Loucy (cell line): ENCODE data around the gene ZIM2.

ENCODE experiments used
- H2AFZ ChIP-seq: fragments of 200-600 bp; sonication (generic); 2 replicates; pipeline ENCODE4 v1.6.0; 2016; ENCODE audit warnings: antibody characterized with exemption, mild to moderate bottlenecking, low read length, moderate library complexity
- H3F3A ChIP-seq: fragments of 200-600 bp; 2 replicates; pipeline ENCODE4 v1.6.0; 2016; ENCODE audit warnings: antibody characterized with exemption, low read depth, mild to moderate bottlenecking
- H3K27me3 ChIP-seq: fragments of 200-600 bp; sonication (generic); 2 replicates; pipeline ENCODE4 v1.6.1; 2014; ENCODE audit warnings: low read length, mild to moderate bottlenecking; ENCODE audit not compliant: insufficient read depth, poor library complexity, severe bottlenecking
- H3K36me3 ChIP-seq: fragments of 200-600 bp; sonication (generic); 2 replicates; pipeline ENCODE4 v1.6.1; 2016; ENCODE audit warnings: low read length; ENCODE audit not compliant: insufficient read depth
- H3K4me1 ChIP-seq: fragments of 200-600 bp; sonication (generic); 2 replicates; pipeline ENCODE4 v1.5.1; 2014; ENCODE audit warnings: low read length, mild to moderate bottlenecking; ENCODE audit not compliant: insufficient read depth, poor library complexity, severe bottlenecking
- H3K4me2 ChIP-seq: fragments of 200-600 bp; sonication (generic); 2 replicates; pipeline ENCODE4 v1.6.0; 2014; ENCODE audit warnings: antibody characterized with exemption, low read length, low read depth, mild to moderate bottlenecking; ENCODE audit not compliant: poor library complexity, severe bottlenecking
- H3K4me3 ChIP-seq: fragments of 200-600 bp; sonication (generic); 2 replicates; pipeline ENCODE4 v1.5.1; 2014; ENCODE audit warnings: low read length, mild to moderate bottlenecking, mixed read lengths; ENCODE audit not compliant: poor library complexity, severe bottlenecking
- H3K79me2 ChIP-seq: fragments of 200-600 bp; sonication (generic); 2 replicates; pipeline ENCODE4 v1.6.1; 2014; ENCODE audit warnings: low read length; ENCODE audit not compliant: insufficient read depth
- H3K9ac ChIP-seq: fragments of 200-600 bp; sonication (generic); 2 replicates; pipeline ENCODE4 v1.6.0; 2014; ENCODE audit warnings: mild to moderate bottlenecking, low read depth, low read length, moderate library complexity; ENCODE audit not compliant: poor library complexity, severe bottlenecking
- H3K9me2 ChIP-seq: fragments of 200-600 bp; sonication (generic); replicated peaks from 2 replicates; pipeline ENCODE4 v1.6.1; 2016; ENCODE audit warnings: low read depth, low read length, mixed read lengths
- H3K9me3 ChIP-seq: fragments of 200-600 bp; sonication (generic); 2 replicates; pipeline ENCODE4 v1.6.1; 2014; ENCODE audit warnings: mild to moderate bottlenecking, antibody characterized with exemption, low read length, low read depth; ENCODE audit not compliant: insufficient read depth
- H4K20me1 ChIP-seq: fragments of 200-600 bp; sonication (generic); 2 replicates; pipeline ENCODE4 v1.6.0; 2014; ENCODE audit warnings: antibody characterized with exemption, low read length, mild to moderate bottlenecking; ENCODE audit not compliant: insufficient read depth, poor library complexity, severe bottlenecking
- CTCF ChIP-seq: fragments of 200-600 bp; sonication (generic); conservative IDR thresholded peaks from 2 replicates; pipeline ENCODE4 v1.5.1; 2014; ENCODE audit warnings: mild to moderate bottlenecking, antibody characterized with exemption, low read length
- EZH2phosphoT487 ChIP-seq: fragments of 200-600 bp; IDR thresholded peaks from 2 replicates; pipeline ENCODE4 v1.6.1; 2018; ENCODE audit warnings: antibody characterized with exemption, mild to moderate bottlenecking, moderate library complexity, borderline replicate concordance

ZIM2 gene

GRCh38 chr19:56732976-56733375 is 107.5 kb downstream of the ZIM2 start:
- no peaks in the 10 kb centered on the region; the same call in 1 of the 2 replicates for H3K9me3 ChIP-seq
- no peaks in the 10 kb centered on the region for H3K79me2 ChIP-seq
- H2AFZ ChIP-seq: no peak overlapping the region

GRCh38 chr19:56727677-56728076 is 112.8 kb downstream of the ZIM2 start:
- Histone ChIP-seq H3K4me1 (no peaks in the 10 kb centered on the region), H3K79me2 (no peaks in the 10 kb centered on the region), H3K9ac (no peak overlapping the region), H3F3A (no peaks in the 10 kb centered on the region), H3K9me3 (no peaks in the 10 kb centered on the region; the same call in 1 of the 2 replicates), H3K27me3 (no peaks in the 10 kb centered on the region), H3K4me2 (no peak overlapping the region), H2AFZ (no peak overlapping the region), H4K20me1 (no peaks in the 10 kb centered on the region), H3K36me3 (no peaks in the 10 kb centered on the region), H3K4me3 (no peak overlapping the region), H3K9me2 (no peaks in the 10 kb centered on the region)
- TF ChIP-seq CTCF: no peak
- no peak for TF ChIP-seq EZH2phosphoT487

More at GRCh38 chr19:56732976-56733375, 107.5 kb downstream of the ZIM2 start:
- Histone ChIP-seq H3F3A (no peaks in the 10 kb centered on the region), H3K4me2 (no peak overlapping the region), H3K4me3 (no peak overlapping the region), H3K4me1 (no peaks in the 10 kb centered on the region), H3K9me2 (no peaks in the 10 kb centered on the region), H3K36me3 (no peaks in the 10 kb centered on the region), H3K27me3 (no peaks in the 10 kb centered on the region), H4K20me1 (no peaks in the 10 kb centered on the region), H3K9ac (no peak overlapping the region)
- TF ChIP-seq CTCF: no peak
- TF ChIP-seq EZH2phosphoT487: no peak

GRCh38 chr19:56725829-56726424 is 114.6 kb downstream of the ZIM2 start:
- Histone ChIP-seq H3K4me1 (no peaks in the 10 kb centered on the region), H3K79me2 (no peaks in the 10 kb centered on the region), H3K9ac (no peak overlapping the region), H3K27me3 (no peaks in the 10 kb centered on the region), H3K4me2 (no peak overlapping the region), H4K20me1 (no peaks in the 10 kb centered on the region), H3K36me3 (no peaks in the 10 kb centered on the region), H3K4me3 (no peak overlapping the region), H3F3A (no peaks in the 10 kb centered on the region), H2AFZ (no peak overlapping the region), H3K9me3 (no peaks in the 10 kb centered on the region; the same call in 1 of the 2 replicates), H3K9me2 (no peaks in the 10 kb centered on the region)
- TF ChIP-seq CTCF (peak; percentile 34; the same call in 1 of the 2 replicates), EZH2phosphoT487 (no peak)
